SU-DHL-6 (cell line): ENCODE results near the gene ANKRD13B.

ENCODE experiments used
- H2AFZ ChIP-seq: fragments of 200-600 bp; sonication (generic); 2 replicates; pipeline ENCODE4 v1.6.1; 2014; ENCODE audit warnings: low read depth, mild to moderate bottlenecking, moderate library complexity, mixed read lengths, antibody characterized with exemption, low read length; ENCODE audit not compliant: severe bottlenecking
- H3F3A ChIP-seq: fragments of 200-600 bp; shearing (Covaris generic); 2 replicates; pipeline ENCODE4 v1.6.0; 2016; ENCODE audit warnings: antibody characterized with exemption, mild to moderate bottlenecking; ENCODE audit not compliant: insufficient read depth
- H3K27ac ChIP-seq: fragments of 200-600 bp; sonication (generic); 2 replicates; pipeline ENCODE4 v1.5.1; 2016; ENCODE audit warnings: low read depth, mild to moderate bottlenecking, low read length, moderate library complexity, mixed read lengths
- H3K27me3 ChIP-seq: fragments of 200-600 bp; sonication (generic), shearing (Covaris generic); 2 replicates; pipeline ENCODE4 v1.6.0; 2014; ENCODE audit warnings: mild to moderate bottlenecking, low read length
- H3K36me3 ChIP-seq: fragments of 200-600 bp; sonication (generic); 2 replicates; pipeline ENCODE4 v1.6.1; 2014; ENCODE audit warnings: mild to moderate bottlenecking, low read length, mixed read lengths
- H3K4me2 ChIP-seq: fragments of 300-600, 200-600 bp; shearing (Covaris generic), sonication (generic); 2 replicates; pipeline ENCODE4 v1.6.0; 2014; ENCODE audit warnings: low read length, low read depth, mild to moderate bottlenecking; ENCODE audit not compliant: poor library complexity, severe bottlenecking
- H3K4me3 ChIP-seq: fragments of 200-600 bp; sonication (generic); 2 replicates; pipeline ENCODE4 v1.5.1; 2014; ENCODE audit warnings: antibody characterized with exemption, low read length, mild to moderate bottlenecking, mixed read lengths; ENCODE audit not compliant: insufficient read depth, poor library complexity, severe bottlenecking
- H3K79me2 ChIP-seq: fragments of 200-600 bp; sonication (generic); 2 replicates; pipeline ENCODE4 v1.6.1; 2014; ENCODE audit warnings: mild to moderate bottlenecking, low read length, moderate library complexity; ENCODE audit not compliant: insufficient read depth
- H3K9ac ChIP-seq: fragments of 200-600 bp; sonication (generic); 2 replicates; pipeline ENCODE4 v1.7.0; 2014; ENCODE audit warnings: mild to moderate bottlenecking, low read length
- H3K9me2 ChIP-seq: fragments of 200-600 bp; sonication (generic); replicated peaks from 2 replicates; pipeline ENCODE4 v1.6.1; 2014; ENCODE audit warnings: low read length; ENCODE audit not compliant: insufficient read depth
- H3K9me3 ChIP-seq: fragments of 200-600 bp; sonication (generic); 2 replicates; pipeline ENCODE4 v1.6.1; 2014; ENCODE audit warnings: low read length, mixed read lengths; ENCODE audit not compliant: insufficient read depth
- H4K20me1 ChIP-seq: fragments of 200-600 bp; sonication (generic); 2 replicates; pipeline ENCODE4 v1.6.1; 2014; ENCODE audit warnings: low read depth, mild to moderate bottlenecking, antibody characterized with exemption, low read length, moderate library complexity, mixed read lengths
- EZH2phosphoT487 ChIP-seq: fragments of 200-600 bp; sonication (generic), shearing (Covaris generic); conservative IDR thresholded peaks from 2 replicates; pipeline ENCODE4 v1.6.1; 2018; ENCODE audit warnings: mild to moderate bottlenecking, antibody characterized with exemption, low read length, moderate library complexity, mixed read lengths
- TF ChIP-seq, protein P1 (sequence below): fragments of 200-600 bp; sonication (generic); IDR thresholded peaks from one replicate; pipeline ENCODE4 v1.5.1; 2017; ENCODE audit warnings: antibody characterized with exemption, mild to moderate bottlenecking, low read length, moderate library complexity; ENCODE audit not compliant: insufficient read depth, poor library complexity, severe bottlenecking

The ANKRD13B gene

DNA sequence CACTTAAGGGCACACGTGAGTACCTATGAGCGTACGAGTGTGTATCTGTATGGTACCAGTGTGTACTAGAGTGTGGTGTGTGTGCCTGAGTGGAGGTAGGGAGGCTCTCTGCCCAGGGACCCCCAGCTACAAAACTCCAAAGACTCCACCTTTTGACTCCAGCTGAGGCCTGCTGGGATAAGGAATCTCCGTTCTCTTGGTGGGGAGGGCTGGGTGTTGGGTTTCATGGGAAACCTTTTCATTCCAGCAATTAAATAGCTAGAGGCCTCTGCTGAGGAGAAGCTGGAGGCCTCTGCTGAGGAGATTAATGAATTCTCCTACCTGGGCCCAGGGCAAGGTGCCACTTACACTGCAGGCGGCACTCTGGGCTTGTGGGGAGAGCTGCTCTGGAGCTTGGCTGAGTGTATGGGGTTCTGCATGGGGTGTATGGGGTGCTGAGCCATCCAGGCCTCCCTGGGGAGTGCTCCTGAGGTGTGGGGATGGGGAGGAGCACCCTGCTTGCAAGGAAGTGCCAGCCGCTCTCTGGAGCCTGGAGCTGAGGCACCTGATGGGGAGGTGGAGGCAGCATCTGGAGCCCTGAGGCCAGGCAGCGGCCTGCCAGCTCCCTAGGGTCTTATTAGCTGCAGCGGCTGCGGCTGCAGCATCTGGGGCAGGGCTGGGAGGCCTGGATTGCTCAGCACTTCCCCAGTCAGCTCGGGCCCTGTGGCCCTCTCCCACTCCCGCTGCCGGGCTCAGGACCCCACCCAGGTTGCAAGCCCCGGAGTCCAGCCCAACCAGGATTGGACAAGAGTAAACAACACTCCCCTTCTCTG is 4.6 kb downstream of the ANKRD13B start:
- Histone ChIP-seq H3K27ac (no peak overlapping the region), H3K27me3 (no peaks in the 10 kb centered on the region), H4K20me1 (no peaks in the 10 kb centered on the region; the same call in 1 of the 2 replicates), H2AFZ (no peak overlapping the region), H3K9ac (no peak overlapping the region), H3K9me2 (no peaks in the 10 kb centered on the region), H3F3A (peaks cover 2% of the 10 kb centered on the region), H3K36me3 (no peaks in the 10 kb centered on the region), H3K4me2 (no peak overlapping the region), H3K4me3 (no peak overlapping the region), H3K79me2 (no peaks in the 10 kb centered on the region), H3K9me3 (no peaks in the 10 kb centered on the region)
- TF ChIP-seq, protein P1, sequence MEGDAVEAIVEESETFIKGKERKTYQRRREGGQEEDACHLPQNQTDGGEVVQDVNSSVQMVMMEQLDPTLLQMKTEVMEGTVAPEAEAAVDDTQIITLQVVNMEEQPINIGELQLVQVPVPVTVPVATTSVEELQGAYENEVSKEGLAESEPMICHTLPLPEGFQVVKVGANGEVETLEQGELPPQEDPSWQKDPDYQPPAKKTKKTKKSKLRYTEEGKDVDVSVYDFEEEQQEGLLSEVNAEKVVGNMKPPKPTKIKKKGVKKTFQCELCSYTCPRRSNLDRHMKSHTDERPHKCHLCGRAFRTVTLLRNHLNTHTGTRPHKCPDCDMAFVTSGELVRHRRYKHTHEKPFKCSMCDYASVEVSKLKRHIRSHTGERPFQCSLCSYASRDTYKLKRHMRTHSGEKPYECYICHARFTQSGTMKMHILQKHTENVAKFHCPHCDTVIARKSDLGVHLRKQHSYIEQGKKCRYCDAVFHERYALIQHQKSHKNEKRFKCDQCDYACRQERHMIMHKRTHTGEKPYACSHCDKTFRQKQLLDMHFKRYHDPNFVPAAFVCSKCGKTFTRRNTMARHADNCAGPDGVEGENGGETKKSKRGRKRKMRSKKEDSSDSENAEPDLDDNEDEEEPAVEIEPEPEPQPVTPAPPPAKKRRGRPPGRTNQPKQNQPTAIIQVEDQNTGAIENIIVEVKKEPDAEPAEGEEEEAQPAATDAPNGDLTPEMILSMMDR = no peak
- no peak for TF ChIP-seq EZH2phosphoT487

DNA sequence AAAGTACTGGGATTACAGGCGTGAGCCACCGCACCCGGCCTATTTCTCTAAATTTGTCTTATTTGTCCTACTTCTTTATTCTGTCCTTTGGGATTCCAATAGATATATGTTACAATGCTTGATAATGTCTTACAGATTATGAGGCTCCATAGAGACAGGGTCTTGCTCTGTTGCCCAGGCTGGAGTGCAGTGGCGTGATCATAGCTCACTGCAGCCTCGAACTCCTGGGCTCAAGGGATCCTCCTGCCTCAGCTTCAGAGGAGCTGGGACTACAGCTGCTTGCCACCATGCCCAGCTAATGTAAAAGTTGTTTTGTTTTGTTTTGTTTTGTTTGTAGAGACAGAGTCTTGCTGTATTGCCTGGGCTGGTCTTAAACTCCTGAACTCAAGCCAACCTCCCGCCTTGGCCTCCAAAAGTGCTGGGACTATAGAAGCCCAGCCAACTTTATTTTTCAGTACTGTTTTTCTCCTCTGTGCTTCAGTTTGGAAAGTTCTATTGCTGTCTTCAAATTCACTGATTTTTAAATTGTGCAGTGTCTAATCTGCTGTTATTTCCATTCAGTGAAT is 10.3 kb downstream of the ANKRD13B start:
- H3K79me2 ChIP-seq = 0 out of 2 replicates have a peak, but pooled peaks cover 3% of the 10 kb centered on the region
- no peaks in the 10 kb centered on the region for H3K27me3 ChIP-seq
- no peak overlapping the region for H3K27ac ChIP-seq
- H4K20me1 ChIP-seq = no peaks in the 10 kb centered on the region
- no peak overlapping the region for H3K4me2 ChIP-seq
- no peaks in the 10 kb centered on the region for H3K9me3 ChIP-seq
- no peak overlapping the region for H2AFZ ChIP-seq
- no peak overlapping the region for H3K4me3 ChIP-seq
- TF ChIP-seq, protein P1 = no peak
- no peak for TF ChIP-seq EZH2phosphoT487
- H3K36me3 ChIP-seq = no peaks in the 10 kb centered on the region
- no peak overlapping the region for H3K9ac ChIP-seq
- no peaks in the 10 kb centered on the region for H3K9me2 ChIP-seq
- no peaks in the 10 kb centered on the region for H3F3A ChIP-seq

DNA sequence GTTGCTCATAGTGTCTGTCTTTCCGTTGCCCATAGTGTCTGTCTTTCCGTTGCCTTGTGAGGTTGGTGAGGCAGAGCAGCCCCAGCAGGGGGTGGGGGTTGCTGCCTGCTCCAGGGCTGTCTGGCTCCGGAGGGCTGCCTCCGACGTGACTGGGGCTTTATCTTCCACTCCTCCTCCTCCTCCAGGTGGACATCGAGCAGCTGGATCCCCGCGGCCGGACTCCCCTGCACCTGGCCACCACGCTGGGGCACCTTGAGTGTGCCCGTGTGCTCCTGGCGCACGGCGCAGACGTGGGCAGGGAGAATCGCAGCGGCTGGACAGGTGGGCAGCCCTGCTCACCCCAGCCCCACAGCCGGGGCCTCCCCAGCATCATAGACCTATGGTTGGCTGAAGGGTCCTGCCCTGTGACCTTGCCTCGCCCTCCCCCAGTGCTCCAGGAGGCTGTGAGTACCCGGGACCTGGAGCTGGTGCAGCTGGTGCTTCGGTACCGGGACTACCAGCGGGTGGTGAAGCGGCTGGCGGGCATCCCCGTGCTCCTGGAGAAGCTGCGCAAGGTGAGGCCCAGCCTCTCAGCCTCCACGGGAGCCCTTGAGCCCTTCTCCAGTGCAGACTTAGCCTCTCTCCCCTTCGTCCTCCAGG is 14.7 kb downstream of the ANKRD13B start:
- Histone ChIP-seq H3K9me2 (no peaks in the 10 kb centered on the region), H4K20me1 (no peaks in the 10 kb centered on the region), H3K9me3 (no peaks in the 10 kb centered on the region), H2AFZ (no peak overlapping the region), H3K4me3 (no peak overlapping the region), H3K9ac (no peak overlapping the region), H3K4me2 (no peak overlapping the region), H3K27me3 (no peaks in the 10 kb centered on the region), H3F3A (no peaks in the 10 kb centered on the region), H3K27ac (no peak overlapping the region), H3K79me2 (0 out of 2 replicates have a peak, but pooled peaks cover 3% of the 10 kb centered on the region), H3K36me3 (no peaks in the 10 kb centered on the region)
- no peak for TF ChIP-seq EZH2phosphoT487
- TF ChIP-seq, protein P1 = no peak
